Measurements from ENCODE around the gene MLXIPL.
"Not testable (repeated sequence)": the region's sequence is repeated elsewhere in the genome, so short reads cannot be mapped to it uniquely, and the experiment has no call there.

MLXIPL gene

DNA sequence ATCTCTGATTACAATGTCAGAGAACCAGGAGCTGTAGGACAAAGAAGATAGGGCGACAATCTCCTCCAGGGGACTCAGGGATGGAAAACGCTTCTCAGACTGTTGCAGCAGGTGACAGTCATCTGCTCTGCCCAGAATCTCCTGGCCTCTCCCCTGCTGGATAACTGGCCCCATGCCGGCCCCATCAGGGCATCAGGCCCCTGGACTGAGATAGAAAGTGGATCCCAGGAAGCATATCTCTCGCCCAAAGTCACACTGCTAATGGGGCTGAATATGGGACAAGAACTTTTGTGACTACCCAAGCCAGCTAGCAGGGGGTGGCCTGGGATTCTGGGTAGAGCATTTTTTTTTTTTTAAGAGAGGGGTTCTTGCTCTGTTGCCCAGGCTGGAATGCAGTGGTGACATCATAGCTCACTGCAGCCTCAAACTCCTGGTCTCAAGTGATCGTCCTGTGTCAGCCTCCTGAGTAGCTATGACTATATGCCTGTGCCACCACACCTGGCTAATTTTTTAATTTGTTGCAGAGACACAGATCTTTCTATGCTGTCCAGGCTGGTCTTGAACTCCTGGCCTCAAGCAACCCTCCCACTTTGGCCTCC is 20.5 kb upstream of the MLXIPL start:
- no peak for DNase-seq

GRCh38 chr7:73642834-73643233 is 18.5 kb upstream of the MLXIPL start:
- no peak for DNase-seq

DNA sequence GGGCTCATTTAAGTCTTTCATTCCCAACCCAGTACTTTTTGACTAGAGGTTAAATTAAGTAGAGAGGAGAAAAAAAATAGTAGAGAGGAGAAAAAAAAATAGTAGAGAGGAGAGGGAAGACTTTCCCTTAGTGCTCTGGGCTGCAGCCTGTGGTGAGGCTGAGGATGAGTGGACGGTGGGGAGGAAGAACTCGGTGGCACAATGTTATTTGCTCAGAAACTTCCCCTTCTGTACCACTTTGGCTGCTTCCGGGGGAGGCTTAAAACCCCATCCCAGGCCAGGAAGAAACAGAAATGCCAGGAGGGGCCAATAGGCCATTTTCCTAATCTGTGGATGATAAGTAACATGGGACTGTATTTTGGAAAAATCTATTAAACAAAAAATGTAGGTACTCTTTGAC is 14.6 kb upstream of the MLXIPL start:
- DNase-seq = no peak

GRCh38 chr7:73635428-73636200 is 11.3 kb upstream of the MLXIPL start:
- DNase-seq = no peak

DNA sequence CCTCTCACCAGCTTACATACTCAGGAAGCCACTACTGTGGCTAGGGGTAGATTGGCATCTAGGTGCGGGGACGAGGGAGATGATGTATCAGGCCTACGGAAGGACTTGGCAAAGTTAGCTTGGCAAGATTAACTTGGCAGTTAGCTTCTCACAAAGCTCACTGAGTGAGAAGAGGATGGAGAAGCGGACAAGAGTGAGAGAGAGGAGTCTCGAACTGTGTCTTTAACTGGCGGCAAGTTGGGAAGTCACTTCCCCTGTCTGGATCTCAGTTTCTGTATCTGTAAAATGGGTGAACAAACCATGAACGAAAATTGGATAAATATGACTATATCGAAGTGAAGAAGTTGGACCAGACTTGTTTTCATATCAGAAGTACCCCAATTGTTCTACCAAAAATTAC is 9.5 kb upstream of the MLXIPL start:
- no peak for DNase-seq

DNA sequence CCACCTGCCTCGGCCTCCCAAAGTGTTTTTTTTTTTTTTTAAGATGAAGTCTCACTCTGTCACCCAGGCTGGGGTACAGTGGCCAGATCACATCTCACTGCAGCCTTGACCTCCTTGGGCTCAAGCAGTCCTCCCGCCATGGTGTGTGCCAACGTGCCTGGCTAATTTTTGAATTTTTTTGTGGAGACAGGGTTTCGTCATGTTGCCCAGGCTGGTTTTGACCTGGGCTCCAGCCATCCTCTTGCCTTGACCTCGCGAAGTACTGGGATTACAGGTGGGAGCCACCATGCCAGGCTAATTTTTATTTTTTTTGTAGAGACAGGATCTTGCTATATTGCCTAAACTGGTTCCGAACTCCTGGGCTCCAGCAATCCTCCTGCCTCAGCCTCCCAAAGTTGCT is 9.0 kb upstream of the MLXIPL start:
- DNase-seq = no peak

GRCh38 chr7:73631558-73631957 is 7.2 kb upstream of the MLXIPL start:
- no peak for DNase-seq

- DNase-seq = no peak
These were observed 4.2 kb upstream of the MLXIPL start for GRCh38 chr7:73628504-73628903.

- no peak for DNase-seq
These were observed 2.5 kb upstream of the MLXIPL start for GRCh38 chr7:73626814-73627213.

DNA sequence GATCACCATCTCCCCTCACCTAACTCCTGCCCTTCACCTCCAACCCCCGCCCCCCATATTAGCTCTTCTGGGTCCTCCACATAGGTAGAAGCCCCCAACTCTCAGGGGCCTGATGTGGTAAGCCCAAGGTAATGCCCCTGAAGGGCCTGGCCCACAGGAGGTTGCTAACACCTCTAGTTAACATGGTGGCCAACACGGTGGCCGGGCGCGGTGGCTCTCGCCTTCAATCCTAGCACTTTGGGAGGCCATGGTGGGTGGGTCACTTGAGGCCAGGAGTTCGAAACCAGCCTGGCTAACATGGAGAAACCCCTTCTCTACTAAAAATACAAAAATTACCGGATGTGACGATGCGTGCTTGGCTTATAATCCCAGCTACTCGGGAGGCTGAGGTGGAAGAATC is 954 bp upstream of the MLXIPL start:
- DNase-seq = no peak

DNA sequence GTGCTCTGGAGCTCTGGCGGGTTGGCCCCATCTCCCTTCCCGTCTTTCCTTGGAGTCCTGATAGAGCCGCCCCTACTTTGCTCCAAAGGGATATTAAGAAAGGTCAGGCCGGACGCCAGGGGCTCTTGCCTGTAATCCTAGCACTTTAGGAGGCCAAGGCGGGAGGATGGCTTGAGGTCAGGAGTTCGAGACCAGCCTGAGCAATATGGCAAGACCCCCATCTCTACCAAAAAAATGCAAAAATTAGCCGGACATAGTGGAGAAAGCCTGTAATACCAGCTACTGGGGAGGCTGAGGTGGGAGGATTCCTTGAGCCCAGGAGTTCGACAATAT is 313 bp upstream of the MLXIPL start:
- no peak for DNase-seq

GRCh38 chr7:73622909-73623797 is 1.2 kb downstream of the MLXIPL start:
- DNase-seq = no peak

DNA sequence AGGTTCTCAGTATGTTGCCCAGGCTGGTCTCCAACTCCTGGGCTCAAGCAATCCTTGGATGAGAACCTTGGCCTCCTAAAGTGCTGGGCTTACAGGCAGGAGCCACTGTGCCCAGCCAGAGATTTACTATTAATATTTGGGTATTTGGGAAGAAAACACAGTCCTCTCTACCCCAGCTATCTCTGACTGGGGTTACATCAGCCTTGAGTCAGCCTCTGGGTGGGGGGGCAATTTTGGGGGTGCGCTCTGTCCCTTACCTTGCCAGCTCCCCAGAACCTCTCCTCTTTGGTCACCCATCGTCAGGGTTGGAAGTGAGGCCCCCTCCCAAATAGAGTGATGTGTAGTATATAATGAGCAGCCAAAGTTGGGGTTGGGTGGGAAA is 1.8 kb downstream of the MLXIPL start:
- no peak for DNase-seq

GRCh38 chr7:73621168-73622063 is 2.9 kb downstream of the MLXIPL start:
- no peak for DNase-seq

GRCh38 chr7:73619394-73619793 is 4.9 kb downstream of the MLXIPL start:
- not testable (repeated sequence) for DNase-seq

GRCh38 chr7:73618538-73618937 is 5.8 kb downstream of the MLXIPL start:
- DNase-seq = no peak

DNA sequence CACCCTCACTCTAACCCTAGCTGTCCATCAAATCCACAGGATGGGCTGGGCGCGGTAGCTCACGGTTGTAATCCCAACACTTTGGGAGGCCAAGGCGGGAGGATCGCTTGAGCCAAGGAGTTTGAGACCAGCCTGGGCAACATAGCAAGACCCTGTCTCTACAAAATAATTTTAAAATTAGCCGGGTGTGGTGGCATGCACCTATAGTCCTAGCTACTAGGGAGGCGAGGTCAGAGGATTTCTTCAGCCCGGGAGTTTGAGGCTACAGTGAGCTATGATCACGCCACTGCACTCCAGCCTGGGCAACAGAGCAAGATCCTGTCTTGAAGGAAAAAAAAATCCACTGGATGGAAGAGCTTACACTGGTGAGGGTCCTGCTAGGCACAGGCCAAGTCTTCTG is 6.8 kb downstream of the MLXIPL start:
- not testable (repeated sequence) for DNase-seq

DNA sequence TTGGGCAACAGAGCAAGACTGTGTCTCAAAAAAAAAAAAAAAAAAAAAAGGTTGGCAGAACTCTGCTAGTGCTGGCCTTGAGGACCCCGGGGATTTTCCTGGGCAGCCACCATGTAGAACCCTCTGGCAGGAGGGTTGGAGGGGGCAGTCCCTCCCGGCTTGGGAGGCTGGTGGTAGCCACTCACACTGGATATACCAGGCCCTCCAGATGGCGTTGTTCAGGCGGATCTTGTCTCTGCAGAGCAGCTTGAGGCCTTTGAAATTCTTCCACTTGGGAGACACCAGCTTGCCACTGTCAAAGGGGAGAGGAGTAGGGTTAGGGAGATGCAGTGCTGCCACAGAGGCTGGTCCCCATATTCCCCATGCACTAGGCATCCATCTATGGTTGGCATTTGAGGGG is 8.4 kb downstream of the MLXIPL start:
- DNase-seq = no peak

DNA sequence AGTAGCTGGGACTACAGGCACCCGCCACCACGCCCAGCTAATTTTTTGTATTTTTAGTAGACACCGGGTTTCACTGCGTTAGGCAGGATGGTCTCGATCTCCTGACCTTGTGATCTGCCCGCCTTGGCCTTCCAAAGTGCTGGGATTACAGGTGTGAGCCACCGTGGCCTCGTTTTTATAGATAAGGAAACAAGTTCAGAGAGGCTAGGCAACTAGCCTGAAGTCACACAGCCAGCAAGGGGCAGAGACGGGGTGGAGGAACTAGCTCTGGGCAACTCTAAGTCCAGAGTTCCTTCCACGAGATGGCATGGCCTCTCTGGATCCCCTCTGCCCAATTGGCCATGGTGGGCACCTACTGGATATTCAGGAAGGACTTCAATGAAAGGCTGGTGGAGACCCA is 9.4 kb downstream of the MLXIPL start:
- DNase-seq = not testable (repeated sequence)

DNA sequence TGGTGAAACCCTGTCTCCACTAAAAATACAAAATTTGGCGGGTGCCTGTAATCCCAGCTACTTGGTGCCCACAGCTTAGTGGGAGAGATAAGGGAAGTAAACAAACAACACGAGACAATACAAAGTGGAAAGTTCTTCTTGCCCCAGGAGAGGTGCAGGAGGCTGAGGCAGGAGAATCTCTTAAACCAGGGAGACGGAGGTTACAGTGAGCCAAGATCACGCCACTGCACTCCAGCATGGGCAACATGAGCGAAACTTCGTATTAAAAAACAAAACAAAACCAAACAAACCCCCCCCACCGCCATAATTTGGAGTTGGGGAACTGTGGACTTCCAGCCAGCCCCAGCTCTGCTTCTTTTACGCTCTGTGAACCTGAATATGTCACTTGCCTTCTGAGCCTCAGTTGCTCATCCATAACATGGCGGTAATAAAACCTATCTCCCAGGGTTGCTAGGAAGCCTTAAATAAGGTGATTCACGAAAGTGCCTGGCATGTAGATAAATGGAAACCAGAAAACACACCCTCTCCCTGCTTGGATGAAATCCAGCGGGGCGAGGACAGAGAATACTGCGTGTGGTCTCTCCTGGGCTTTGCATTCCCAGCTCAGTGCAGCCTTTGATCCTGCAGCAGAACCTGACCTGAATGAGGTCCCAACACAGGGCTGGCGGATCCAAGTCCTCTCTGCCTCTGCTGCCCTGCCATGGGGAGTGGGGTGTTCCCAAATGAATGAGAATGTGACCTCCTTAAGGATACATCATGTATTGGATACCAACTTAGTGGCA is 10.2 kb downstream of the MLXIPL start:
- DNase-seq = no peak

- no peak for DNase-seq
These were observed 11.6 kb downstream of the MLXIPL start for GRCh38 chr7:73612598-73613269.
